ENCODE measurements around the gene PSMD12. TPM values are rescaled to one million over a fixed set of nuclear protein-coding genes. Genes with fewer than 3 reads are reported as not detected.
A peak's percentile ranks its signal among the peaks of the same experiment; 100 is the strongest.

PSMD12 gene
- polyA plus RNA-seq (2012; ENCODE audit: insufficient read length, low read depth) = 161 TPM

DNA sequence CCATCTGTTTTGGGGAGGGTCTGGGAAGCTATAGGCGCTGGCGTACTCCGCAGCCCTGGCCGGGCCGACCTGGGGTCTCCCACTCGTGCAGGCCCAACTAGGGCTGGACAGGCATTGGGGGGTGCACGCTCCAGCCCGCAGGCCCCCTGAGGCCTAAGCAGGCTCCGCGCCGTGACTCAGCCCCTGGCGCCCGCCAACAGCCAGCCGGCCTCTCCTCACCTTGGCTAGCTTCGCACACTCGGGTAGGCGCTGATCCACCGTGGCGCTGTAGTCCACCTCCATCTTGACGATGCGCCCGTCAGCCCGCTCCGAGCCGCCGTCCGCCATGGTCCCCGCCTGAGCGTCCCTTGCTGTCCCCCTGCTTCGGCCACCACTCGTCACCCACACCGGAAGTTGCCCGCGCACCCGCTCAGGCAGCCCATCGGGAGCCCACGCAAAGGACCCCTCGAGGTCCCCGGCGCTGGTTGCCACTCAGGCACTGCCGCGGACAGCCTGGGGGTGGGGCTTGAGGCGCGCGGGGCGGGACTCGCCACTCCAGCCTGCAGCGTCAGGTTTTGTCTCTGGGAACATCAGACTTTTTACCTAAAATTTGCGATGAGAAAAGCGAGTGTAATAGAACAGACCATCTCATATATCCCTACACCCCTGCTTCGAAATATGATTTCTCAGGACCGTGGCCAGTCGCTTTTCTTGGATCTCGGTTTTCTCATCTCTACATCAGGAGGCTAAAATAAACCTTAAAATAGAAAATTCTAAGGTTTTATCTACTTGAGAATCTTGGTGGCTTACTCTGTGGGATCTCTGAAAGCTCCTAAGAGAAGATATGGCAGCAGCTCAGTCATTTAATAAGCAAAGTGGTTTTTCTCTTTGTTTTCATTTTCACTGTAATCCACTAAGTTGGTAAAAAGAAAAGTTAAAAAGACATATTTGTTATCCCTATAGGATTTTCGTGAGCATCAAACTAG, at the start of gene PSMD12:
Gene PSMD12, minus strand, starts transcription at position 385 of the 965 bp plus-strand sequence. Its CDS starts 58 bp downstream, at position 327.
- TF ChIP-seq SIN3A (IDR thresholded peaks at IDR 0.05; ENCODE audit: borderline replicate concordance, insufficient read depth, low read length) (no peak), FOXP2 (optimal IDR thresholded peaks at IDR 0.05; ENCODE audit: borderline replicate concordance, extremely low read depth, extremely low read length, insufficient read depth) (peak; percentile 82), TAF1 (IDR thresholded peaks at IDR 0.05; ENCODE audit: borderline replicate concordance, insufficient read depth, low read length) (peak; percentile 92), POLR2AphosphoS5 (IDR thresholded peaks at IDR 0.05; ENCODE audit: low read depth, low read length) (peak; percentile 96)
- TF ChIP-seq, protein P1, sequence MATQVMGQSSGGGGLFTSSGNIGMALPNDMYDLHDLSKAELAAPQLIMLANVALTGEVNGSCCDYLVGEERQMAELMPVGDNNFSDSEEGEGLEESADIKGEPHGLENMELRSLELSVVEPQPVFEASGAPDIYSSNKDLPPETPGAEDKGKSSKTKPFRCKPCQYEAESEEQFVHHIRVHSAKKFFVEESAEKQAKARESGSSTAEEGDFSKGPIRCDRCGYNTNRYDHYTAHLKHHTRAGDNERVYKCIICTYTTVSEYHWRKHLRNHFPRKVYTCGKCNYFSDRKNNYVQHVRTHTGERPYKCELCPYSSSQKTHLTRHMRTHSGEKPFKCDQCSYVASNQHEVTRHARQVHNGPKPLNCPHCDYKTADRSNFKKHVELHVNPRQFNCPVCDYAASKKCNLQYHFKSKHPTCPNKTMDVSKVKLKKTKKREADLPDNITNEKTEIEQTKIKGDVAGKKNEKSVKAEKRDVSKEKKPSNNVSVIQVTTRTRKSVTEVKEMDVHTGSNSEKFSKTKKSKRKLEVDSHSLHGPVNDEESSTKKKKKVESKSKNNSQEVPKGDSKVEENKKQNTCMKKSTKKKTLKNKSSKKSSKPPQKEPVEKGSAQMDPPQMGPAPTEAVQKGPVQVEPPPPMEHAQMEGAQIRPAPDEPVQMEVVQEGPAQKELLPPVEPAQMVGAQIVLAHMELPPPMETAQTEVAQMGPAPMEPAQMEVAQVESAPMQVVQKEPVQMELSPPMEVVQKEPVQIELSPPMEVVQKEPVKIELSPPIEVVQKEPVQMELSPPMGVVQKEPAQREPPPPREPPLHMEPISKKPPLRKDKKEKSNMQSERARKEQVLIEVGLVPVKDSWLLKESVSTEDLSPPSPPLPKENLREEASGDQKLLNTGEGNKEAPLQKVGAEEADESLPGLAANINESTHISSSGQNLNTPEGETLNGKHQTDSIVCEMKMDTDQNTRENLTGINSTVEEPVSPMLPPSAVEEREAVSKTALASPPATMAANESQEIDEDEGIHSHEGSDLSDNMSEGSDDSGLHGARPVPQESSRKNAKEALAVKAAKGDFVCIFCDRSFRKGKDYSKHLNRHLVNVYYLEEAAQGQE (IDR thresholded peaks at IDR 0.05; ENCODE audit: insufficient read depth in 1 of 2, low read depth in 2 of 2, low read length in 2 of 2) = 0 out of 4 replicates have a peak, but pooled peaks of 1 of the 2 experiments have one; percentile 22

DNA sequence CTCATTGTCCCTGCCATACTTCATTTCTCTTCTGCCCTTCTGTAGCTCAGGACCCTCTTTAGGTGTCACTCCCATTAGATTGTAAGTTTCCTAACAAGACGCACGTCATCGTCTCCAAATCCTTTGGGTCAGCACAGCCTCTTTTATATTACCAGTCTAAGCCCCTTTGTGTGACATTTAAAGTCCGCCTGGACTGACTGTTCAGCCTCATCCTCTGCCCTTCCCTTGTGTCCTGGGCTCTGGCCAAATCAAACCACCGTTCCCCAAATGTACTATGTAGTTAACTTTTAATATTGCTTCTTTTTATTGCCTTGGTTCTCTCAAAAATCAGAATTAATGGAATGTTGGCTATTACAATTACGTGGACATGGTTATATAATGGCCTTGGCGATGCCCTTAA, 48.9 kb upstream of the PSMD12 start:
- TF ChIP-seq POLR2AphosphoS5 (IDR thresholded peaks at IDR 0.05; ENCODE audit: low read depth, low read length) = no peak
- no peak for TF ChIP-seq SIN3A (IDR thresholded peaks at IDR 0.05; ENCODE audit: borderline replicate concordance, insufficient read depth, low read length)
- TF ChIP-seq, protein P1 (IDR thresholded peaks at IDR 0.05; ENCODE audit: insufficient read depth in 1 of 2, low read depth in 2 of 2, low read length in 2 of 2) = no peak
- TF ChIP-seq TAF1 (IDR thresholded peaks at IDR 0.05; ENCODE audit: borderline replicate concordance, insufficient read depth, low read length) = no peak
- no peak for TF ChIP-seq FOXP2 (optimal IDR thresholded peaks at IDR 0.05; ENCODE audit: borderline replicate concordance, extremely low read depth, extremely low read length, insufficient read depth)

- TF ChIP-seq FOXP2 (optimal IDR thresholded peaks at IDR 0.05; ENCODE audit: borderline replicate concordance, extremely low read depth, extremely low read length, insufficient read depth) (no peak), TAF1 (IDR thresholded peaks at IDR 0.05; ENCODE audit: borderline replicate concordance, insufficient read depth, low read length) (no peak), SIN3A (IDR thresholded peaks at IDR 0.05; ENCODE audit: borderline replicate concordance, insufficient read depth, low read length) (no peak), POLR2AphosphoS5 (IDR thresholded peaks at IDR 0.05; ENCODE audit: low read depth, low read length) (no peak)
- TF ChIP-seq, protein P1 (IDR thresholded peaks at IDR 0.05; ENCODE audit: insufficient read depth in 1 of 2, low read depth in 2 of 2, low read length in 2 of 2) = no peak
Observed at GRCh38 chr17:67414559-67414958, 48.2 kb upstream of the PSMD12 start.

DNA sequence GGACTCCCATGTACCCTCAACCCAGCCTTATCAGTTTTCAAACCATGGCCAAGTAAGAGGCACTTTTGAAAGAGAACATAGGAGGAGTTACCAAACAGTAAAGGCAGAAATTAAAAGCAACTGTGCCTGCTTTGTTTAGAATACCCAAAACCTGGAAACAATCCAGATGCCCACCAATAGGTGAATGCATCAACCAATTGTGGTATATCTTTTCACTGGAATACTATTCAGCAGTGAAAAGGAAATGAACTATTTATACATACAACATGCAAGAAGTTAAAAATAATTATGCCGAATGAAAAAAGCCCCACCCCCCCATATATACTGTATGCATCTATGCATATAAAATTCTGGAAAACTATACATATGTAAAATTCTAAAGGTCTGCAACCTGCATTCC, 47.8 kb upstream of the PSMD12 start:
- TF ChIP-seq SIN3A (IDR thresholded peaks at IDR 0.05; ENCODE audit: borderline replicate concordance, insufficient read depth, low read length) = no peak
- no peak for TF ChIP-seq FOXP2 (optimal IDR thresholded peaks at IDR 0.05; ENCODE audit: borderline replicate concordance, extremely low read depth, extremely low read length, insufficient read depth)
- TF ChIP-seq, protein P1 (IDR thresholded peaks at IDR 0.05; ENCODE audit: insufficient read depth in 1 of 2, low read depth in 2 of 2, low read length in 2 of 2) = no peak
- TF ChIP-seq TAF1 (IDR thresholded peaks at IDR 0.05; ENCODE audit: borderline replicate concordance, insufficient read depth, low read length) = no peak
- TF ChIP-seq POLR2AphosphoS5 (IDR thresholded peaks at IDR 0.05; ENCODE audit: low read depth, low read length) = no peak

Measured in PFSK-1 (cell line).